Measurements from ENCODE around the gene SCARB2.

The SCARB2 gene

DNA sequence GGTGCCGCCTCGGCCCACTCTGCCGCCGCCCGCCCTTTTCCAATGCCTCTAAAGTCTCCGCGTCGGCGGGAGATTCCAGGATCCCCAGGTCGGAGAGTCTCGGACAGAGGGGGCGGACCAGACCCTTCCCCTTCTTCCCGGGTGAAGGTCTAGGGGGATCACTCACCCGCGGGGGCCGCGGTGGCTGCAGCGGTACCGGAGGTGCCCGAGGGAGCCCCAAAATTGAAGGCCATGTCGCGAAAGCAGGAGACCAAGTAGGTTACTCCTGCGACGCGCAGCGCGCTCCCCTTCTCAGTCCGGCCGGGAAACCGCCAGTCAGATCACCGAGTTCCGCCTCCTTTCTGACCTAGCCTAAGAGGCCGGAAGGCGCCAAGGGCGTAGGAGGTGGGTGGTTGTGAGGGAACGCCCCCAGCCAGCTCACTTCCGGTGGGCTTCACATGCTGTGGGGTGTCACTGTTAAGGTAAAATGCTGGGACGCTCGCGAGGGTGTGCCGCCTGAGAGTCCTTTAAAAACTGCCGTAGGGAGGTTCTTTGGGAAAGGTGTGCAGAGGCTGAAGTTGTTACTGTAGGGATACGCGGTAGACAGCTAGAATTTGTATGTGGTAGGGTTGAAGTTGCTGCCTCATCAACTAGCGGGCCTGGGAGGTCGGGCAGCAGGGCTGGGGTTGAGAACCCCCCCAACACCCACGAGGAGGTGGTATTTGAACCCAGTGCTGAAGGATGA, 65.3 kb downstream of the SCARB2 start, which contains the start of gene NUP54:
NUP54 (minus strand) TSS at position 256 of the 724 bp plus-strand sequence; CDS start at position 233, 23 bp downstream.
- DNase-seq (peak; percentile 96), ATAC-seq (peak; percentile 99)

- ATAC-seq (peak; percentile 66), DNase-seq (peak; percentile 69)
Measured at GRCh38 chr4:76147454-76148141, 66.0 kb downstream of the SCARB2 start.

DNA sequence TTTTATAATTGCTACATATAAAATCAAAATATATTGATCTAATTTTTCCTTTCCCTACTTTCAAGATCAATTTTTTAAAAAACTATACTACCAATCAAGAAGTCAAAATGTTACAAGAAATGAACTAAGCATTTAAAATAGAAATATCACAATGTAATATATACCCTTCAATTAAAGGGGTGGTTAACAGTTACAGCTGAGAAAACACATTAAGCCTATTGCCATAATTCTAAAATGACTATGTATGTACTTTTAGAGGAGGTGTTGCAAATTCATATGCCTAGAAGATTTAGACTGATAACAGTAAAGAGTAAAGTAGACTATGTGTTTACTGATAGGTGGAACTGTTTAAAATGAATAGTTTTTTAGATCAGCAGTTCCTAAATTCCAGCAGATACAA, 69.1 kb downstream of the SCARB2 start:
- DNase-seq, result no peak

DNA sequence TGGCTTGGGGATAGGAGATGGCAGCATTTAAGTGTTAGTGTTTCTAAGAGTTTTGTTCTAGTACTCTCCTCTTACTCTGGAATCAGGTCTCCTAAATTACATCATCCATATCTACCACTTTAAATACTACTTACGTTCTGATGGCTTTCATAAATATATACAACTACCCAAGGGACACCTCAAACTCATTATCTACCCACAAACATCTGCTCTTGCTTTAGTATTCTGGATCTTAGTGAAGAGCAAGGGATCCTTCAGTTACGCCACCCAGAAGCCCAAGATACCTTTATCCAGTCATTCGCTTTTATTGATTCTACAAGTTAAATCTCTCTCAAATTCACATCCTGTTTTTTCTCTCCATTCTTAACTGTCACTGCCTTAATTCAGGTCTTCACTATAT, 72.4 kb downstream of the SCARB2 start:
- DNase-seq (no peak), ATAC-seq (no peak)

More for the DNA sequence above, 69.1 kb downstream of the SCARB2 start:
- ATAC-seq, result no peak

GRCh38 chr4:76127754-76128153, 85.9 kb downstream of the SCARB2 start:
- DNase-seq (no peak), ATAC-seq (no peak)

DNA sequence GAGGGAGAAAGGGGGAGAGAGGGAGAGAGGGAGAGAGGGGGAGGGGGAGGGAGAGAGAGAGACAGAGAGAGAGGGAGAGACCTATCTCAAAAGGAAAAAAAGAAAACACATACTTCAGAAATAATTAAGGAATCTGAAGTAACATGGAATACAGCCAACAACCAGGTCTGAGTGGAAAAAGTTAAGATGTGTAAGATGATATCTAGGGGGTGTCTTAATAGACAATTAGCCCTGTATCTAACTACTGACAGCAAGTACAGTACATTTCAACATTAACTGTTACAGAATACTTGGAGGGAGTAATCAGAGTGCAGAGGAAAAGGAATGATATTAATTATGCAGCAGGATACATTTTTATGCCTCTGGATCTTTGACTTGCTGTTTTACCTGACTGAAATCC, 87.8 kb downstream of the SCARB2 start:
- DNase-seq (no peak), ATAC-seq (no peak)

GRCh38 chr4:76120199-76120598, 93.4 kb downstream of the SCARB2 start:
- DNase-seq (no peak), ATAC-seq (no peak)

DNA sequence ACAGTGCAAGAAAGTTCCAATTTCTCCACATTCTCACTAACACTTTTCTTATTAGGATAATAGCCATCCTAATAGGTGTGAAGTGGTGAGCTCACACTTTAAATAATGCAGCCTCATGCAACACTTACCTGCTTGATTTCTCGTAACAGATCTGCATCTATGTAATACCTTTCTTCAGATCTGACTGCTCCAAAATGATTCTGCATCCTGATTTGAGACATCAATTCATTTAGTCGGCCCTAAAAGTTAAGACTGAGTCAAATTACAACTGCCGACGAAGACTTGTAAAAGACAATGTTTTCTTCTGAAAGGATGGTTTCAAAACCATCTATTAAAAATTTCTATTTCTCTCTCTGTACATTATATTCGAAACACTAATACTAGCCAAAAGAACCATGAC, 96.1 kb downstream of the SCARB2 start:
- ATAC-seq, result no peak
- DNase-seq, result no peak

GRCh38 chr4:76116821-76117220, 96.8 kb downstream of the SCARB2 start:
- ATAC-seq (no peak), DNase-seq (no peak)

Measured in stimulated activated naive CD8-positive, alpha-beta T cell treated with anti-CD3 and anti-CD28 coated beads, Interleukin-15, Interleukin-2, amounts not matched to agents 100 U/mL and 50 U/mL, for 24 hours (primary cell).